Measurements from ENCODE around the gene TRAPPC8.
"Not testable (repeated sequence)": the region's sequence is repeated elsewhere in the genome, so short reads cannot be mapped to it uniquely, and the experiment has no call there.

TRAPPC8 gene

GRCh38 chr18:31950583-31950982 is 7.7 kb upstream of the TRAPPC8 start:
- Histone ChIP-seq H3K4me1 (ENCODE audit: insufficient read depth, low read length, severe bottlenecking) (no peaks in the 10 kb centered on the region), H3F3A (ENCODE audit: insufficient read depth, low read length) (no peaks in the 10 kb centered on the region), H3K79me2 (ENCODE audit: insufficient read depth, low read length) (no peaks in the 10 kb centered on the region), H3K27ac (ENCODE audit: low read depth, low read length, poor library complexity, severe bottlenecking) (no peak overlapping the region), H2AFZ (ENCODE audit: low read length) (no peak overlapping the region), H3K9me2 (ENCODE audit: low read depth, low read length) (no peaks in the 10 kb centered on the region), H3K9ac (ENCODE audit: low read length) (no peak overlapping the region), H3K27me3 (ENCODE audit: insufficient read depth, low read length) (no peaks in the 10 kb centered on the region), H3K4me3 (ENCODE audit: low read depth, low read length, poor library complexity, severe bottlenecking) (no peak overlapping the region), H3K9me3 (ENCODE audit: low read length) (no peaks in the 10 kb centered on the region), H3K4me2 (ENCODE audit: low read length) (no peak overlapping the region), H3K36me3 (ENCODE audit: insufficient read depth, low read length) (no peaks in the 10 kb centered on the region), H4K20me1 (ENCODE audit: insufficient read depth, low read length) (no peaks in the 10 kb centered on the region)
- TF ChIP-seq CTCF (IDR thresholded peaks at IDR 0.05; ENCODE audit: low read length): no peak
- TF ChIP-seq EZH2 (IDR thresholded peaks at IDR 0.05; ENCODE audit: borderline replicate concordance, low read length): no peak

GRCh38 chr18:31948349-31948748 is 5.4 kb upstream of the TRAPPC8 start:
- not testable (repeated sequence) for H3K9me3 ChIP-seq (ENCODE audit: low read length); H3F3A ChIP-seq (ENCODE audit: insufficient read depth, low read length); H3K9ac ChIP-seq (ENCODE audit: low read length); H3K27me3 ChIP-seq (ENCODE audit: insufficient read depth, low read length); H2AFZ ChIP-seq (ENCODE audit: low read length); H3K9me2 ChIP-seq (ENCODE audit: low read depth, low read length); H4K20me1 ChIP-seq (ENCODE audit: insufficient read depth, low read length); H3K4me2 ChIP-seq (ENCODE audit: low read length); H3K4me3 ChIP-seq (ENCODE audit: low read depth, low read length, poor library complexity, severe bottlenecking); H3K36me3 ChIP-seq (ENCODE audit: insufficient read depth, low read length); H3K27ac ChIP-seq (ENCODE audit: low read depth, low read length, poor library complexity, severe bottlenecking); H3K79me2 ChIP-seq (ENCODE audit: insufficient read depth, low read length)
- H3K4me1 ChIP-seq (ENCODE audit: insufficient read depth, low read length, severe bottlenecking): peaks cover 15% of the 10 kb centered on the region

GRCh38 chr18:31946305-31947046 is 3.5 kb upstream of the TRAPPC8 start:
- TF ChIP-seq EZH2 (IDR thresholded peaks at IDR 0.05; ENCODE audit: borderline replicate concordance, low read length) (no peak), CTCF (IDR thresholded peaks at IDR 0.05; ENCODE audit: low read length) (no peak)
- H3K27ac ChIP-seq (ENCODE audit: low read depth, low read length, poor library complexity, severe bottlenecking): no peak overlapping the region
- H3K79me2 ChIP-seq (ENCODE audit: insufficient read depth, low read length): peaks cover 11% of the 10 kb centered on the region
- no peaks in the 10 kb centered on the region for H3K27me3 ChIP-seq (ENCODE audit: insufficient read depth, low read length)
- no peaks in the 10 kb centered on the region for H3F3A ChIP-seq (ENCODE audit: insufficient read depth, low read length)
- no peak overlapping the region for H3K9ac ChIP-seq (ENCODE audit: low read length)
- H2AFZ ChIP-seq (ENCODE audit: low read length): no peak overlapping the region
- no peaks in the 10 kb centered on the region for H3K9me2 ChIP-seq (ENCODE audit: low read depth, low read length)
- H4K20me1 ChIP-seq (ENCODE audit: insufficient read depth, low read length): no peaks in the 10 kb centered on the region
- no peaks in the 10 kb centered on the region for H3K9me3 ChIP-seq (ENCODE audit: low read length)
- peaks cover 21% of the 10 kb centered on the region for H3K4me1 ChIP-seq (ENCODE audit: insufficient read depth, low read length, severe bottlenecking)
- no peak overlapping the region for H3K4me2 ChIP-seq (ENCODE audit: low read length)
- H3K4me3 ChIP-seq (ENCODE audit: low read depth, low read length, poor library complexity, severe bottlenecking): no peak overlapping the region
- H3K36me3 ChIP-seq (ENCODE audit: insufficient read depth, low read length): no peaks in the 10 kb centered on the region
